ENCODE results near the gene USO1.
"Not testable (repeated sequence)": the region's sequence is repeated elsewhere in the genome, so short reads cannot be mapped to it uniquely, and the experiment has no call there.

Gene USO1

GRCh38 chr4:75723163-75724065 is 963 bp upstream of the USO1 start:
- no peak for DNase-seq (ENCODE audit: extremely low read depth, insufficient read length)
- Histone ChIP-seq H3K36me3 (ENCODE audit: control insufficient read depth, insufficient read depth, low read length) (no peaks in the 10 kb centered on the region), H3K27me3 (replicated peaks; ENCODE audit: control insufficient read depth, insufficient read depth, low read length) (no peaks in the 10 kb centered on the region), H3K4me3 (replicated peaks; ENCODE audit: low read depth, low read length) (peak overlapping the region; percentile 98)
- no peak for TF ChIP-seq CTCF (IDR thresholded peaks at IDR 0.05; ENCODE audit: insufficient read depth, low read length, poor library complexity, severe bottlenecking)

- Histone ChIP-seq H3K4me3 (replicated peaks; ENCODE audit: low read depth, low read length) (peak overlapping the region; percentile 98), H3K27me3 (replicated peaks; ENCODE audit: control insufficient read depth, insufficient read depth, low read length) (no peaks in the 10 kb centered on the region), H3K36me3 (ENCODE audit: control insufficient read depth, insufficient read depth, low read length) (no peaks in the 10 kb centered on the region)
- no peak for TF ChIP-seq CTCF (IDR thresholded peaks at IDR 0.05; ENCODE audit: insufficient read depth, low read length, poor library complexity, severe bottlenecking)
- DNase-seq (ENCODE audit: extremely low read depth, insufficient read length), result peak; percentile 88
Observed at GRCh38 chr4:75724867-75725724, 719 bp downstream of the USO1 start.

DNA sequence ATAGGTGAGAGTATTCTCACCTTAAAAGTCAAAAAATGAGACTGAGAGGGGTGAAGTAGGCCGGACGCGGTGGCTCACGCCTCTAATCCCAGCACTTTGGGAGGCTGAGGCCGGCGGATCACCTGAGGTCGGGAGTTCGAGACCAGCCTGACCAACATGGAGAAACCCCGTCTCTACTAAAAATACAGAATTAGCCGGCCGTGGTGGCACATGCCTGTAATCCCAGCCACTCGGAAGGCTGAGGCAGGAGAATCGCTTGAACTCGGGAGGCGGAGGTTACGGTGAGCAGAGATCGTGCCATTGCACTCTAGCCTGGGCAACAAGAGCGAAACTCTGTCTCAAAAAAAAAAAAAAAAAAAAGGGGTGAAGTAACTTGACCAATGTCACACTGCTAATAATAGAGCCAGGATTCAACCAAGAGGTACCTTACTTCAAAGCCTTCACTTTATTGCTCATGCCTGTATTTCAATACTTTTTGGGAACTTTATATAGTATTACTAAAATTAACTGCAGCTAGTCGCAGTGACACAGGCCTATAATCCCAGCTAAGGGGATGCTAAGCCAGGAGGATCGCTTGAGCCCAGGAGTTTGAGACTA is 1.7 kb downstream of the USO1 start:
- not testable (repeated sequence) for H3K27me3 ChIP-seq (replicated peaks; ENCODE audit: control insufficient read depth, insufficient read depth, low read length); DNase-seq (ENCODE audit: extremely low read depth, insufficient read length); H3K36me3 ChIP-seq (ENCODE audit: control insufficient read depth, insufficient read depth, low read length)
- peak overlapping the region; percentile 98 for H3K4me3 ChIP-seq (replicated peaks; ENCODE audit: low read depth, low read length)

DNA sequence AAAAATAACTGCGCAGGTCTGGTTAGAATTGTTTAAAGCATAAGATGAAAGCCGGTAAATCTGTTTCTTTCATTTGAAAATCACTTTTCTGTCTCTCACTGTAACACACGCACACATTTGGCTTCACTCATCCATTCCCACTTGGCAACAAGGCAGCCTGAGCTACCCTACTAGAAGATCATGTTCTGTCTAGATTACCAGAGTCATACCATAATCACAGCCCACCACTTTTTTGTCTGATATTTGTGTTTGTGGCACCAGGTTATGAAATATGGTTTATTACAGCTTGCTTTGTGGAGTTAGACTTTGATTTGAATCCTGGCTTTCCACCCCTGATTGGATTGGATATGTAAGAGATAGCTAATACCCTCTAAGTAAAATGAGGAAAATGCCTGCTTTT is 2.2 kb downstream of the USO1 start:
- no peaks in the 10 kb centered on the region for H3K36me3 ChIP-seq (ENCODE audit: control insufficient read depth, insufficient read depth, low read length)
- no peak for DNase-seq (ENCODE audit: extremely low read depth, insufficient read length)
- no peaks in the 10 kb centered on the region for H3K27me3 ChIP-seq (replicated peaks; ENCODE audit: control insufficient read depth, insufficient read depth, low read length)
- peak overlapping the region; percentile 98 for H3K4me3 ChIP-seq (replicated peaks; ENCODE audit: low read depth, low read length)
- no peak for TF ChIP-seq CTCF (IDR thresholded peaks at IDR 0.05; ENCODE audit: insufficient read depth, low read length, poor library complexity, severe bottlenecking)

GRCh38 chr4:75727073-75727472 is 2.7 kb downstream of the USO1 start:
- Histone ChIP-seq H3K4me3 (replicated peaks; ENCODE audit: low read depth, low read length) (peak overlapping the region; percentile 98), H3K36me3 (ENCODE audit: control insufficient read depth, insufficient read depth, low read length) (no peaks in the 10 kb centered on the region; the same call in 1 of the 2 replicates), H3K27me3 (replicated peaks; ENCODE audit: control insufficient read depth, insufficient read depth, low read length) (no peaks in the 10 kb centered on the region)
- DNase-seq (ENCODE audit: extremely low read depth, insufficient read length), result no peak
- TF ChIP-seq CTCF (IDR thresholded peaks at IDR 0.05; ENCODE audit: insufficient read depth, low read length, poor library complexity, severe bottlenecking), result no peak
